AG04449 (cell line): Measurements from ENCODE around the gene CENATAC.
"Not testable (repeated sequence)": the region's sequence is repeated elsewhere in the genome, so short reads cannot be mapped to it uniquely, and the experiment has no call there.

Source experiments
- CTCF ChIA-PET: fragments of 350-600 bp; formaldehyde crosslinking; extraction: SDS; loops from one replicate; lab custom pipeline; 2021; ENCODE audit warnings: antibody characterized with exemption; lab: Yijun Ruan, JAX
- POLR2A ChIA-PET: fragments of 400-600, 350-600 bp; formaldehyde crosslinking; extraction: SDS; loops from one replicate; lab custom pipeline; 2020; ENCODE audit warnings: antibody characterized with exemption, inconsistent platforms; lab: Yijun Ruan, JAX
- DNase-seq: peaks from one replicate; pipeline ENCODE4 v3.0.0-alpha.2; 2010; ENCODE audit warnings: low read depth, low spot score
- H3K4me3 ChIP-seq: 2 replicates; pipeline ENCODE4 v1.5.1; 2011; ENCODE audit warnings: low read depth, mild to moderate bottlenecking, control low read depth, low read length
- TF ChIP-seq, protein P1 (sequence below): IDR thresholded peaks from one replicate; pipeline ENCODE4 v1.5.1; 2011; ENCODE audit warnings: mild to moderate bottlenecking, moderate library complexity, low read length, control low read depth, inconsistent platforms; ENCODE audit not compliant: insufficient read depth; ENCODE audit errors: missing control alignments

The CENATAC gene

GRCh38 chr11:119031912-119032280 lies 34.0 kb downstream of the CENATAC start:
- POLR2A ChIA-PET, result interaction anchor here (1.0 kb wide), 1 partner anchor 14 kb away, joined by 3 read pairs; the partner anchor contains the start of gene RPS25
- CTCF ChIA-PET, result interaction anchor here (0.9 to 4.7 kb wide), 9 partner anchors 11 to 33 kb away, joined by 3 to 54 read pairs (median 6); partner anchors contain the start of genes RPS25 and TRAPPC4
- TF ChIP-seq, protein P1, sequence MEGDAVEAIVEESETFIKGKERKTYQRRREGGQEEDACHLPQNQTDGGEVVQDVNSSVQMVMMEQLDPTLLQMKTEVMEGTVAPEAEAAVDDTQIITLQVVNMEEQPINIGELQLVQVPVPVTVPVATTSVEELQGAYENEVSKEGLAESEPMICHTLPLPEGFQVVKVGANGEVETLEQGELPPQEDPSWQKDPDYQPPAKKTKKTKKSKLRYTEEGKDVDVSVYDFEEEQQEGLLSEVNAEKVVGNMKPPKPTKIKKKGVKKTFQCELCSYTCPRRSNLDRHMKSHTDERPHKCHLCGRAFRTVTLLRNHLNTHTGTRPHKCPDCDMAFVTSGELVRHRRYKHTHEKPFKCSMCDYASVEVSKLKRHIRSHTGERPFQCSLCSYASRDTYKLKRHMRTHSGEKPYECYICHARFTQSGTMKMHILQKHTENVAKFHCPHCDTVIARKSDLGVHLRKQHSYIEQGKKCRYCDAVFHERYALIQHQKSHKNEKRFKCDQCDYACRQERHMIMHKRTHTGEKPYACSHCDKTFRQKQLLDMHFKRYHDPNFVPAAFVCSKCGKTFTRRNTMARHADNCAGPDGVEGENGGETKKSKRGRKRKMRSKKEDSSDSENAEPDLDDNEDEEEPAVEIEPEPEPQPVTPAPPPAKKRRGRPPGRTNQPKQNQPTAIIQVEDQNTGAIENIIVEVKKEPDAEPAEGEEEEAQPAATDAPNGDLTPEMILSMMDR, result no peak
- H3K4me3 ChIP-seq, result no peak overlapping the region
- DNase-seq, result no peak

- H3K4me3 ChIP-seq, POLR2A ChIA-PET, DNase-seq: not testable (repeated sequence)
- CTCF ChIA-PET, result interaction anchor here (1.7 to 4.7 kb wide), 3 partner anchors 10 to 20 kb away, joined by 11 to 54 read pairs (median 34); partner anchors contain the start of genes RPS25 and TRAPPC4
These were observed 35.5 kb downstream of the CENATAC start for GRCh38 chr11:119033421-119033820.

- CTCF ChIA-PET, result interaction anchor here (1.0 to 1.4 kb wide), 2 partner anchors 9 to 162 kb away, joined by 3 read pairs; no protein-coding TSS in a partner anchor
- no peak overlapping the region for H3K4me3 ChIP-seq
- POLR2A ChIA-PET, result no interaction called here
- DNase-seq, result no peak
- TF ChIP-seq, protein P1, result no peak
These were observed 36.9 kb downstream of the CENATAC start for GRCh38 chr11:119034813-119035212.

DNA sequence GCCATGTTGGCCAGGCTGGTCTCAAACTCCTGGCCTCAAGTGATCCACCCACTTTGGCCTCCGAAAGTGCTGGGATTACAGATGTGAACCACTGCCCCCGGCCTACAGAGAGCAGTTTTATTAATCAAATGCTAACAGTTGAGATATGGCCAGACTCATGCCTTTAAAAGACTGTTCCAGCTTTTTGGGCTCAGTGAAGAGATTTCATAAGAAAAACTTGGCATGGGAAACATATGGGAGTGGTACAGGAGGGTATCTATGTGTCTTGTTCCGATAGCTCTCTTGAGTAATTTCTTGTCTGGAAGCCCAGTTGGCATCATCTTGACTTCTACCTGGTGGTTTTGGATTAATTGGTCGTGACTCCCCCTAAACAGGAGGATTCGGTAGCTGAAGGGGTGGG lies 40.9 kb downstream of the CENATAC start:
- TF ChIP-seq, protein P1, result no peak
- ChIA-PET POLR2A (interaction anchor here (0.7 kb wide), 1 partner anchor 87 kb away, joined by 3 read pairs; no protein-coding TSS in a partner anchor), CTCF (interaction anchor here (0.7 to 1.0 kb wide), 2 partner anchors 8 to 20 kb away, joined by 3 read pairs; partner anchors contain the start of gene TRAPPC4)
- DNase-seq, result no peak
- no peak overlapping the region for H3K4me3 ChIP-seq

DNA sequence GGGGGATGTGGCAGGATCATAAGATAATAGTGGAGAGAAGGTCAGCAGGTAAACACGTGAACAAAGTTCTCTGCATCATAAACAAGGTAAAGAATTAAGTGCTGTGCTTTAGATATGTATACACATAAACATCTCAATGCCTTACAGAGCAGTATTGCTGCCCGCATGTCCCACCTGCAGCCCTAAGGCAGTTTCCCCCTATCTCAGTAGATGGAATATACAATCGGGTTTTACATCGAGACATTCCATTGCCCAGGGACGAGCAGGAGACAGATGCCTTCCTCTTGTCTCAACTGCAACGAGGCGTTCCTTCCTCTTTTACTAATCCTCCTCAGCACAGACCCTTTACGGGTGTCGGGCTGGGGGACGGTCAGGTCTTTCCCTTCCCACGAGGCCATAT lies 41.5 kb downstream of the CENATAC start:
- POLR2A ChIA-PET, H3K4me3 ChIP-seq, DNase-seq: not testable (repeated sequence)
- CTCF ChIA-PET, result interaction anchor here (1.0 to 6.5 kb wide), 2 partner anchors 9 to 350 kb away, joined by 3 to 38 read pairs; partner anchors contain the start of gene SLC37A4

GRCh38 chr11:119041821-119042514 lies 44.0 kb downstream of the CENATAC start:
- TF ChIP-seq, protein P1, result no peak
- POLR2A ChIA-PET, result interaction anchor here (0.7 kb wide), 1 partner anchor 17 kb away, joined by 3 read pairs; no protein-coding TSS in a partner anchor
- no peak overlapping the region for H3K4me3 ChIP-seq
- CTCF ChIA-PET, result interaction anchor here (2.6 to 6.5 kb wide), 2 partner anchors 12 to 14 kb away, joined by 10 to 38 read pairs; partner anchors contain the start of genes HYOU1 and SLC37A4
- no peak for DNase-seq

GRCh38 chr11:119042927-119043326 lies 45.0 kb downstream of the CENATAC start:
- ChIA-PET CTCF (interaction anchor here (0.8 to 6.5 kb wide), 4 partner anchors 8 to 13 kb away, joined by 3 to 38 read pairs (median 10); partner anchors contain the start of genes HYOU1 and SLC37A4), POLR2A (no interaction called here)
- H3K4me3 ChIP-seq, result no peak overlapping the region
- no peak for DNase-seq
- TF ChIP-seq, protein P1, result no peak
